Measurements from ENCODE around the gene RYR2. TPM values are rescaled to one million over a fixed set of nuclear protein-coding genes. Genes with fewer than 3 reads are reported as not detected.

The RYR2 gene
- total and polyA plus RNA-seq, 2 of the 8 experiments (the other 6 are each of a cell fraction or from before 2014, with no cell fraction given) = 1.3 to 4.4 TPM

GRCh38 chr1:237387144-237387505 is 345.1 kb downstream of the RYR2 start:
- Histone ChIP-seq H3K56ac (replicated peaks; ENCODE audit: insufficient read length, low read depth, low read length) (no peak overlapping the region), H3K4me3 (ENCODE audit: extremely low read depth in 1 of 4, insufficient read depth in 2 of 4, low read depth in 3 of 4, low read length in 4 of 4) (no peak overlapping the region), H2BK20ac (ENCODE audit: low read length) (no peak overlapping the region), H4K5ac (ENCODE audit: insufficient read length, low read depth, low read length) (no peak overlapping the region), H3K9me3 (ENCODE audit: insufficient read depth in 2 of 2, low read depth in 1 of 2, low read length in 1 of 2) (no peaks in the 10 kb centered on the region), H4K91ac (replicated peaks; ENCODE audit: insufficient read length, low read length) (no peak overlapping the region), H2BK15ac (ENCODE audit: low read length) (no peak overlapping the region), H3K79me1 (ENCODE audit: low read depth, low read length) (no peaks in the 10 kb centered on the region), H3K4ac (replicated peaks; ENCODE audit: insufficient read length, low read depth, low read length) (no peak overlapping the region), H3K9ac (replicated peaks in 1 of 4; ENCODE audit: extremely low read depth in 1 of 4, low read depth in 3 of 4, low read length in 3 of 4) (no peak overlapping the region), H3K23ac (ENCODE audit: insufficient read length) (no peak overlapping the region), H3K27me3 (replicated peaks in 1 of 4; ENCODE audit: control insufficient read depth in 3 of 4, extremely low read depth in 1 of 4, insufficient read depth in 3 of 4, low read length in 3 of 4) (no peaks in the 10 kb centered on the region), H2AFZ (ENCODE audit: low read length) (no peak overlapping the region), H2BK120ac (replicated peaks; ENCODE audit: low read depth, low read length) (no peak overlapping the region), H3K18ac (ENCODE audit: extremely low read depth, low read length) (no peak overlapping the region), H3K79me2 (ENCODE audit: control insufficient read depth in 1 of 2, insufficient read depth in 2 of 2, low read length in 2 of 2) (no peaks in the 10 kb centered on the region), H2AK5ac (ENCODE audit: low read depth, low read length) (no peak overlapping the region), H3K4me1 (replicated peaks in 1 of 4; ENCODE audit: control insufficient read depth in 3 of 4, insufficient read depth in 4 of 4, low read length in 3 of 4) (no peaks in the 10 kb centered on the region), H3K36me3 (ENCODE audit: control insufficient read depth in 2 of 4, insufficient read depth in 4 of 4, low read length in 3 of 4) (no peaks in the 10 kb centered on the region), H3K14ac (ENCODE audit: insufficient read length) (no peak overlapping the region), H3K27ac (ENCODE audit: low read depth, low read length) (no peak overlapping the region), H3K23me2 (ENCODE audit: low read depth, low read length) (no peaks in the 10 kb centered on the region; the same call in 1 of the 2 replicates), H4K20me1 (replicated peaks in 1 of 2; ENCODE audit: control insufficient read depth in 1 of 2, insufficient read depth in 2 of 2, low read length in 2 of 2) (no peaks in the 10 kb centered on the region), H3K4me2 (ENCODE audit: insufficient read depth in 1 of 2, low read depth in 2 of 2, low read length in 2 of 2) (no peak overlapping the region), H2BK12ac (ENCODE audit: low read depth, low read length) (no peak overlapping the region), H2BK5ac (ENCODE audit: low read depth, low read length) (no peak overlapping the region), H4K8ac (ENCODE audit: extremely low read depth, insufficient read depth, low read length) (no peak overlapping the region)
- TF ChIP-seq RBBP5 (IDR thresholded peaks at IDR 0.05; ENCODE audit: borderline replicate concordance, low read depth, low read length) = no peak
- WGBS, 2 experiments (ENCODE audit: extremely low coverage in 1 of 2, insufficient coverage in 1 of 2, insufficient read length in 1 of 2, insufficient replicate concordance in 2 of 2, low coverage in 1 of 2, low lambda C conversion rate in 2 of 2, missing lambda C conversion rate in 1 of 2) = 92% methylated on average over 5 of the region's 5 CpGs; no CpG with 5 or more reads in 1 of the 2 experiments
- POLR2A ChIA-PET (ENCODE audit: partially characterized antibody) = no interaction called here
- FAIRE-seq = no peak
- no peak for DNase-seq (ENCODE audit: low read depth in 1 of 2, low spot score in 2 of 2)
- CTCF ChIA-PET (ENCODE audit: partially characterized antibody) = interaction anchor here (0.6 to 3.3 kb wide), 34 partner anchors 27 to 633 kb away, joined by 3 to 10 read pairs (median 4); partner anchors contain the start of gene RYR2
